ENCODE measurements around the gene RANBP3.
"Not testable (repeated sequence)": the region's sequence is repeated elsewhere in the genome, so short reads cannot be mapped to it uniquely, and the experiment has no call there.

The RANBP3 gene

GRCh38 chr19:5977785-5978605 lies at the start of gene RANBP3:
Gene RANBP3 (minus strand): TSS chr19:5978140. CDS start chr19:5978082, 58 bp downstream.
- DNase-seq (ENCODE audit: low spot score), result peak; percentile 100

- DNase-seq (ENCODE audit: low spot score), result no peak
Observed at GRCh38 chr19:6026390-6027227, 48.7 kb upstream of the RANBP3 start.

- DNase-seq (ENCODE audit: low spot score), result not testable (repeated sequence)
Observed at GRCh38 chr19:6024756-6025155, 46.8 kb upstream of the RANBP3 start.

- no peak for DNase-seq (ENCODE audit: low spot score)
Observed at GRCh38 chr19:6023936-6024335, 46.0 kb upstream of the RANBP3 start.

- DNase-seq (ENCODE audit: low spot score), result peak; percentile 51
Observed at GRCh38 chr19:6023085-6023682, 45.2 kb upstream of the RANBP3 start.

- no peak for DNase-seq (ENCODE audit: low spot score)
Observed at GRCh38 chr19:6022570-6023064, 44.7 kb upstream of the RANBP3 start.

GRCh38 chr19:6021878-6022569 lies 44.1 kb upstream of the RANBP3 start:
- DNase-seq (ENCODE audit: low spot score), result peak; percentile 78

GRCh38 chr19:6020972-6021805 lies 43.2 kb upstream of the RANBP3 start:
- DNase-seq (ENCODE audit: low spot score), result no peak

- DNase-seq (ENCODE audit: low spot score), result no peak
Observed at GRCh38 chr19:6020166-6020882, 42.4 kb upstream of the RANBP3 start.

GRCh38 chr19:6018786-6019185 lies 40.8 kb upstream of the RANBP3 start:
- DNase-seq (ENCODE audit: low spot score), result no peak

- DNase-seq (ENCODE audit: low spot score), result no peak
Observed at GRCh38 chr19:6017576-6017975, 39.6 kb upstream of the RANBP3 start.

GRCh38 chr19:6015841-6016545 lies 38.1 kb upstream of the RANBP3 start:
- no peak for DNase-seq (ENCODE audit: low spot score)

- no peak for DNase-seq (ENCODE audit: low spot score)
Observed at GRCh38 chr19:6014551-6015135, 36.7 kb upstream of the RANBP3 start.

- DNase-seq (ENCODE audit: low spot score), result no peak
Observed at GRCh38 chr19:6012426-6013170, 34.7 kb upstream of the RANBP3 start.

GRCh38 chr19:6011794-6012193 lies 33.9 kb upstream of the RANBP3 start:
- peak; percentile 17 for DNase-seq (ENCODE audit: low spot score)

GRCh38 chr19:6011206-6011605 lies 33.3 kb upstream of the RANBP3 start:
- no peak for DNase-seq (ENCODE audit: low spot score)

GRCh38 chr19:6010107-6010506 lies 32.2 kb upstream of the RANBP3 start:
- no peak for DNase-seq (ENCODE audit: low spot score)

- no peak for DNase-seq (ENCODE audit: low spot score)
Observed at GRCh38 chr19:6007866-6008265, 29.9 kb upstream of the RANBP3 start.

- no peak for DNase-seq (ENCODE audit: low spot score)
Observed at GRCh38 chr19:6006896-6007295, 29.0 kb upstream of the RANBP3 start.

Data from AG08395 (cell line).